Measurements from ENCODE around the gene ACOT7. TPM values are rescaled to one million over a fixed set of nuclear protein-coding genes. Genes with fewer than 3 reads are reported as not detected.
A peak's percentile ranks its signal among the peaks of the same experiment; 100 is the strongest.

Gene ACOT7
- total RNA-seq, 1 donor from 2014 or later: 107 TPM

GRCh38 chr1:6358757-6359201, 34.8 kb downstream of the ACOT7 start:
- Mint-ChIP-seq H3K36me3 (ENCODE audit: low read depth) (peaks cover 8% of the 10 kb centered on the region), H3K9me3 (no peaks in the 10 kb centered on the region), H3K27me3 (ENCODE audit: low read depth) (no peaks in the 10 kb centered on the region), H3K4me3 (no peak overlapping the region), H3K27ac (ENCODE audit: unreplicated experiment) (no peak overlapping the region), H3K4me1 (peaks cover 47% of the 10 kb centered on the region)
- no peak for TF ChIP-seq CTCF (conservative IDR thresholded peaks at IDR 0.05)
- no peak for DNase-seq (ENCODE audit: low read depth, low spot score)

- Mint-ChIP-seq H3K27me3 (ENCODE audit: low read depth) (no peaks in the 10 kb centered on the region), H3K4me1 (peaks cover 44% of the 10 kb centered on the region), H3K27ac (ENCODE audit: unreplicated experiment) (no peak overlapping the region), H3K4me3 (no peak overlapping the region), H3K36me3 (ENCODE audit: low read depth) (peaks cover 2% of the 10 kb centered on the region), H3K9me3 (no peaks in the 10 kb centered on the region)
- DNase-seq (ENCODE audit: low read depth, low spot score): no peak
- TF ChIP-seq CTCF (conservative IDR thresholded peaks at IDR 0.05): no peak
Measured at GRCh38 chr1:6358144-6358624, 35.4 kb downstream of the ACOT7 start.

- Mint-ChIP-seq H3K9me3 (no peaks in the 10 kb centered on the region), H3K4me1 (peaks cover 41% of the 10 kb centered on the region), H3K27me3 (ENCODE audit: low read depth) (no peaks in the 10 kb centered on the region), H3K4me3 (no peak overlapping the region), H3K36me3 (ENCODE audit: low read depth) (no peaks in the 10 kb centered on the region), H3K27ac (ENCODE audit: unreplicated experiment) (no peak overlapping the region)
- peak; percentile 27 for TF ChIP-seq CTCF (conservative IDR thresholded peaks at IDR 0.05)
- no peak for DNase-seq (ENCODE audit: low read depth, low spot score)
Measured at GRCh38 chr1:6357243-6357936, 36.2 kb downstream of the ACOT7 start.

GRCh38 chr1:6355621-6356020, 37.9 kb downstream of the ACOT7 start:
- Mint-ChIP-seq H3K36me3 (ENCODE audit: low read depth) (no peaks in the 10 kb centered on the region), H3K9me3 (no peaks in the 10 kb centered on the region), H3K27me3 (ENCODE audit: low read depth) (no peaks in the 10 kb centered on the region), H3K4me1 (peaks cover 33% of the 10 kb centered on the region), H3K27ac (ENCODE audit: unreplicated experiment) (no peak overlapping the region), H3K4me3 (no peak overlapping the region)
- DNase-seq (ENCODE audit: low read depth, low spot score): no peak
- no peak for TF ChIP-seq CTCF (conservative IDR thresholded peaks at IDR 0.05)

- no peak for TF ChIP-seq CTCF (conservative IDR thresholded peaks at IDR 0.05)
- Mint-ChIP-seq H3K4me1 (peaks cover 27% of the 10 kb centered on the region), H3K36me3 (ENCODE audit: low read depth) (no peaks in the 10 kb centered on the region), H3K27me3 (ENCODE audit: low read depth) (no peaks in the 10 kb centered on the region), H3K4me3 (peak overlapping the region; percentile 25), H3K9me3 (no peaks in the 10 kb centered on the region), H3K27ac (ENCODE audit: unreplicated experiment) (no peak overlapping the region)
- no peak for DNase-seq (ENCODE audit: low read depth, low spot score)
Measured at GRCh38 chr1:6354659-6355317, 38.8 kb downstream of the ACOT7 start.

Measured in neural crest cell (in vitro differentiated cells).